ENCODE measurements around the gene CD33.

The CD33 gene

DNA sequence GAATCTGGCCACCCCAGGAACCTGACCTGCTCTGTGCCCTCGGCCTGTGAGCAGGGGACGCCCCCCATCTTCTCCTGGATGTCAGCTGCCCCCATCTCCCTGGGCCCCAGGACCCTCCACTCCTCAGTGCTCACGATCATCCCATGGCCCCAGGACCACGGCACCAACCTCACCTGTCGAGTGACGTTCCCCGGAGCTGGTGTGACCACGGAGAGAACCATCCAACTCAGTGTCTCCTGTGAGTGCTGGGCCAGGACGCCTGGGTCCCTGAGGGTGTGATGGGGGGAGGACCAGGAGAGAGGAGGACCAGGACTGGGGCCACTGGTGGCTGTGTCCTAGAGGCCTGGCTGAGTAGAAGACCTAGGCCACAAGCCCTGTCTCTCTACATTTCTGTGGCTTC is 13.0 kb upstream of the CD33 start:
- no peaks in the 10 kb centered on the region for H3K36me3 Mint-ChIP-seq (ENCODE audit: low read depth)
- no peaks in the 10 kb centered on the region for H3K9me3 Mint-ChIP-seq
- no peaks in the 10 kb centered on the region for H3K4me1 Mint-ChIP-seq

DNA sequence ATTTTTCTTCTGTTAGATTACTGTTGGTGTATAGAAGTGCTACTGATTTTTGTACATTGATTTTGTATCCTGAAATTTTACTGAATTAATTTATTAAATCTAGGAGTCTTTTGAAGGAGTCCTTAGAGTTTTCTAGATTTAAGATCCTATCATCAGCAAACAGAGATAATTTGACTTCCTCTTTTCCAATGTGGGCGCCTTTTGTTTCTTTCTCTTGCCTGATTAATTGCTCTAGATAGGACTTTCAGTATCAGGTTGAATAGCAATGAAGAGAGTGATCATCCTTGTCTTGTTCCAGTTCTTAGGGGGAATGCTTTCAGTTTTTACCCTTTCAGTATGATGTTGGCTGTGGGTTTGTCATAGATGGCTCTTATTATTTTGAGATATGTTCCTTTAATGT is 5.6 kb upstream of the CD33 start:
- no peaks in the 10 kb centered on the region for H3K36me3 Mint-ChIP-seq (ENCODE audit: low read depth)
- H3K9me3 Mint-ChIP-seq = peaks cover 2% of the 10 kb centered on the region
- peaks cover 12% of the 10 kb centered on the region for H3K27me3 Mint-ChIP-seq (ENCODE audit: low read depth)
- H3K4me3 Mint-ChIP-seq = no peak overlapping the region
- TF ChIP-seq, protein P1, sequence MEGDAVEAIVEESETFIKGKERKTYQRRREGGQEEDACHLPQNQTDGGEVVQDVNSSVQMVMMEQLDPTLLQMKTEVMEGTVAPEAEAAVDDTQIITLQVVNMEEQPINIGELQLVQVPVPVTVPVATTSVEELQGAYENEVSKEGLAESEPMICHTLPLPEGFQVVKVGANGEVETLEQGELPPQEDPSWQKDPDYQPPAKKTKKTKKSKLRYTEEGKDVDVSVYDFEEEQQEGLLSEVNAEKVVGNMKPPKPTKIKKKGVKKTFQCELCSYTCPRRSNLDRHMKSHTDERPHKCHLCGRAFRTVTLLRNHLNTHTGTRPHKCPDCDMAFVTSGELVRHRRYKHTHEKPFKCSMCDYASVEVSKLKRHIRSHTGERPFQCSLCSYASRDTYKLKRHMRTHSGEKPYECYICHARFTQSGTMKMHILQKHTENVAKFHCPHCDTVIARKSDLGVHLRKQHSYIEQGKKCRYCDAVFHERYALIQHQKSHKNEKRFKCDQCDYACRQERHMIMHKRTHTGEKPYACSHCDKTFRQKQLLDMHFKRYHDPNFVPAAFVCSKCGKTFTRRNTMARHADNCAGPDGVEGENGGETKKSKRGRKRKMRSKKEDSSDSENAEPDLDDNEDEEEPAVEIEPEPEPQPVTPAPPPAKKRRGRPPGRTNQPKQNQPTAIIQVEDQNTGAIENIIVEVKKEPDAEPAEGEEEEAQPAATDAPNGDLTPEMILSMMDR (IDR thresholded peaks at IDR 0.05; ENCODE audit: unreplicated experiment in 3 of 3) = no peak
- no peaks in the 10 kb centered on the region for H3K4me1 Mint-ChIP-seq
- H3K27ac Mint-ChIP-seq = no peak overlapping the region

More for the DNA sequence above, 13.0 kb upstream of the CD33 start:
- Mint-ChIP-seq H3K27ac (no peak overlapping the region), H3K27me3 (ENCODE audit: low read depth) (peaks cover 13% of the 10 kb centered on the region), H3K4me3 (no peak overlapping the region)
- TF ChIP-seq, protein P1 (IDR thresholded peaks at IDR 0.05; ENCODE audit: unreplicated experiment in 3 of 3) = no peak

GRCh38 chr19:51219971-51220370 is 4.9 kb upstream of the CD33 start:
- Mint-ChIP-seq H3K27ac (no peak overlapping the region), H3K4me3 (no peak overlapping the region), H3K9me3 (peaks cover 2% of the 10 kb centered on the region), H3K4me1 (no peaks in the 10 kb centered on the region), H3K27me3 (ENCODE audit: low read depth) (peaks cover 12% of the 10 kb centered on the region), H3K36me3 (ENCODE audit: low read depth) (no peaks in the 10 kb centered on the region)
- TF ChIP-seq, protein P1 (IDR thresholded peaks at IDR 0.05; ENCODE audit: unreplicated experiment in 3 of 3) = no peak

GRCh38 chr19:51220996-51221395 is 3.9 kb upstream of the CD33 start:
- Mint-ChIP-seq H3K4me1 (no peaks in the 10 kb centered on the region), H3K27ac (no peak overlapping the region), H3K4me3 (no peak overlapping the region), H3K9me3 (peaks cover 2% of the 10 kb centered on the region), H3K27me3 (ENCODE audit: low read depth) (peaks cover 15% of the 10 kb centered on the region), H3K36me3 (ENCODE audit: low read depth) (no peaks in the 10 kb centered on the region)
- TF ChIP-seq, protein P1 (IDR thresholded peaks at IDR 0.05; ENCODE audit: unreplicated experiment in 3 of 3) = no peak

DNA sequence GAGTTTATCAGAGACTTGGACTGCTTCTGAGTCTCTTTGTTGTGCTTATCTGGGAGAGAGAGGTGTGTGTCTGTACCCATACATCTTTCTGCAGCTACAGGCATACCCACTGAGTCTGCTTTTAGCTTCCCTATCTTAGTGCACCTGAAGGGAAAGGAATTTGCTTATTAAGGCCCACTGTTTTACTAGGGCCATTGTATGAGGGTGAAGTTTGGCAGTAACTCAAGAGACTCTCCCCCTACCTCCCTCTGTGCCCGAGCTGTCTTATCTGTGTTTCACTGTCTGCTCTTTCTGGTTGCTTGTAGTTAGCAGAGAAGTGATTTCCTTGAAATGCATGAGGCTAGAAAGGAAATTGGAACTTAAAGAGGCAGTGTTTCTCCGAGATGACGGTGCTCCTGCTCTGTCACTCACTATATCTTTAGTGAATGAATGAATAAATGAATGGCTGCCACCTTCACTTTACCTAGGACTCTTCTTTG is 678 bp upstream of the CD33 start:
- Mint-ChIP-seq H3K27me3 (ENCODE audit: low read depth) (peaks cover 24% of the 10 kb centered on the region), H3K4me3 (no peak overlapping the region), H3K9me3 (no peaks in the 10 kb centered on the region), H3K4me1 (no peaks in the 10 kb centered on the region), H3K27ac (no peak overlapping the region), H3K36me3 (ENCODE audit: low read depth) (no peaks in the 10 kb centered on the region)
- TF ChIP-seq, protein P1 (IDR thresholded peaks at IDR 0.05; ENCODE audit: unreplicated experiment in 3 of 3) = no peak

GRCh38 chr19:51226067-51226466 is 1.2 kb downstream of the CD33 start:
- Mint-ChIP-seq H3K36me3 (ENCODE audit: low read depth) (no peaks in the 10 kb centered on the region), H3K9me3 (no peaks in the 10 kb centered on the region), H3K27ac (no peak overlapping the region), H3K27me3 (ENCODE audit: low read depth) (peaks cover 34% of the 10 kb centered on the region), H3K4me3 (no peak overlapping the region), H3K4me1 (peaks cover 11% of the 10 kb centered on the region)
- TF ChIP-seq, protein P1 (IDR thresholded peaks at IDR 0.05; ENCODE audit: unreplicated experiment in 3 of 3) = no peak
